ENCODE measurements around the gene FOXQ1.

The FOXQ1 gene

GRCh38 chr6:1322156-1322555 lies 10.3 kb downstream of the FOXQ1 start:
- CTCF ChIA-PET = no interaction called here
- no peak for DNase-seq
- H3K4me1 Mint-ChIP-seq = peaks cover 3% of the 10 kb centered on the region
- peaks cover 3% of the 10 kb centered on the region for H3K36me3 Mint-ChIP-seq
- peaks cover 52% of the 10 kb centered on the region for H3K27me3 Mint-ChIP-seq
- no peak overlapping the region for H3K4me3 Mint-ChIP-seq
- no peak overlapping the region for H3K27ac Mint-ChIP-seq
- H3K9me3 Mint-ChIP-seq = peaks cover 8% of the 10 kb centered on the region

- no peak overlapping the region for H3K27ac Mint-ChIP-seq
- peaks cover 51% of the 10 kb centered on the region for H3K27me3 Mint-ChIP-seq
- peaks cover 3% of the 10 kb centered on the region for H3K36me3 Mint-ChIP-seq
- DNase-seq = no peak
- no peak overlapping the region for H3K4me3 Mint-ChIP-seq
- H3K4me1 Mint-ChIP-seq = peaks cover 3% of the 10 kb centered on the region
- CTCF ChIA-PET = no interaction called here
- H3K9me3 Mint-ChIP-seq = peaks cover 8% of the 10 kb centered on the region
Observed at GRCh38 chr6:1322696-1323219, 10.9 kb downstream of the FOXQ1 start.

- peaks cover 48% of the 10 kb centered on the region for H3K27me3 Mint-ChIP-seq
- H3K4me3 Mint-ChIP-seq = no peak overlapping the region
- H3K4me1 Mint-ChIP-seq = no peaks in the 10 kb centered on the region
- DNase-seq = no peak
- H3K9me3 Mint-ChIP-seq = no peaks in the 10 kb centered on the region
- H3K36me3 Mint-ChIP-seq = no peaks in the 10 kb centered on the region
- no peak overlapping the region for H3K27ac Mint-ChIP-seq
- CTCF ChIA-PET = no interaction called here
Observed at GRCh38 chr6:1324936-1325335, 13.0 kb downstream of the FOXQ1 start.

GRCh38 chr6:1325461-1326309 lies 13.8 kb downstream of the FOXQ1 start:
- DNase-seq = no peak
- Mint-ChIP-seq H3K4me3 (no peak overlapping the region), H3K9me3 (peaks cover 6% of the 10 kb centered on the region), H3K36me3 (no peaks in the 10 kb centered on the region), H3K27me3 (peaks cover 48% of the 10 kb centered on the region), H3K4me1 (no peaks in the 10 kb centered on the region), H3K27ac (no peak overlapping the region)
- CTCF ChIA-PET = no interaction called here

- Mint-ChIP-seq H3K9me3 (peaks cover 6% of the 10 kb centered on the region), H3K4me3 (no peak overlapping the region), H3K4me1 (no peaks in the 10 kb centered on the region), H3K27ac (no peak overlapping the region), H3K36me3 (no peaks in the 10 kb centered on the region), H3K27me3 (peaks cover 44% of the 10 kb centered on the region)
- CTCF ChIA-PET = no interaction called here
- no peak for DNase-seq
Observed at GRCh38 chr6:1326535-1327121, 14.7 kb downstream of the FOXQ1 start.

GRCh38 chr6:1327630-1328029 lies 15.7 kb downstream of the FOXQ1 start:
- peaks cover 6% of the 10 kb centered on the region for H3K9me3 Mint-ChIP-seq
- CTCF ChIA-PET = no interaction called here
- H3K4me1 Mint-ChIP-seq = no peaks in the 10 kb centered on the region
- H3K36me3 Mint-ChIP-seq = no peaks in the 10 kb centered on the region
- no peak overlapping the region for H3K4me3 Mint-ChIP-seq
- peaks cover 44% of the 10 kb centered on the region for H3K27me3 Mint-ChIP-seq
- no peak for DNase-seq
- no peak overlapping the region for H3K27ac Mint-ChIP-seq

GRCh38 chr6:1328129-1328800 lies 16.4 kb downstream of the FOXQ1 start:
- H3K9me3 Mint-ChIP-seq = peaks cover 6% of the 10 kb centered on the region
- no peak overlapping the region for H3K4me3 Mint-ChIP-seq
- H3K4me1 Mint-ChIP-seq = no peaks in the 10 kb centered on the region
- CTCF ChIA-PET = no interaction called here
- no peaks in the 10 kb centered on the region for H3K36me3 Mint-ChIP-seq
- peaks cover 48% of the 10 kb centered on the region for H3K27me3 Mint-ChIP-seq
- H3K27ac Mint-ChIP-seq = no peak overlapping the region
- DNase-seq = no peak

GRCh38 chr6:1329708-1330107 lies 17.8 kb downstream of the FOXQ1 start:
- CTCF ChIA-PET = no interaction called here
- H3K27me3 Mint-ChIP-seq = peaks cover 37% of the 10 kb centered on the region

GRCh38 chr6:1334684-1335083 lies 22.8 kb downstream of the FOXQ1 start:
- CTCF ChIA-PET = no interaction called here
- Mint-ChIP-seq H3K27me3 (peaks cover 21% of the 10 kb centered on the region), H3K4me1 (no peaks in the 10 kb centered on the region), H3K27ac (no peak overlapping the region), H3K36me3 (no peaks in the 10 kb centered on the region), H3K4me3 (no peak overlapping the region), H3K9me3 (peaks cover 6% of the 10 kb centered on the region)
- DNase-seq = no peak

More at GRCh38 chr6:1329708-1330107, 17.8 kb downstream of the FOXQ1 start:
- H3K4me1 Mint-ChIP-seq = no peaks in the 10 kb centered on the region
- no peak for DNase-seq
- no peaks in the 10 kb centered on the region for H3K36me3 Mint-ChIP-seq
- no peak overlapping the region for H3K4me3 Mint-ChIP-seq
- no peak overlapping the region for H3K27ac Mint-ChIP-seq
- peaks cover 6% of the 10 kb centered on the region for H3K9me3 Mint-ChIP-seq

- Mint-ChIP-seq H3K27me3 (peaks cover 25% of the 10 kb centered on the region), H3K36me3 (no peaks in the 10 kb centered on the region), H3K27ac (no peak overlapping the region), H3K9me3 (peaks cover 1% of the 10 kb centered on the region), H3K4me3 (no peak overlapping the region), H3K4me1 (no peaks in the 10 kb centered on the region)
- DNase-seq = no peak
- CTCF ChIA-PET = no interaction called here
Observed at GRCh38 chr6:1335367-1336037, 23.6 kb downstream of the FOXQ1 start.

GRCh38 chr6:1336246-1336843 lies 24.4 kb downstream of the FOXQ1 start:
- DNase-seq = no peak
- Mint-ChIP-seq H3K27ac (no peak overlapping the region), H3K4me3 (no peak overlapping the region), H3K27me3 (peaks cover 25% of the 10 kb centered on the region), H3K9me3 (no peaks in the 10 kb centered on the region), H3K36me3 (no peaks in the 10 kb centered on the region), H3K4me1 (no peaks in the 10 kb centered on the region)
- CTCF ChIA-PET = no interaction called here

GRCh38 chr6:1337791-1338190 lies 25.9 kb downstream of the FOXQ1 start:
- Mint-ChIP-seq H3K36me3 (no peaks in the 10 kb centered on the region), H3K4me3 (no peak overlapping the region), H3K27ac (no peak overlapping the region), H3K27me3 (peaks cover 25% of the 10 kb centered on the region), H3K9me3 (no peaks in the 10 kb centered on the region), H3K4me1 (no peaks in the 10 kb centered on the region)
- CTCF ChIA-PET = no interaction called here
- DNase-seq = no peak

GRCh38 chr6:1346101-1346500 lies 34.2 kb downstream of the FOXQ1 start:
- Mint-ChIP-seq H3K4me1 (no peaks in the 10 kb centered on the region), H3K27ac (no peak overlapping the region), H3K4me3 (no peak overlapping the region), H3K9me3 (peaks cover 3% of the 10 kb centered on the region), H3K36me3 (no peaks in the 10 kb centered on the region), H3K27me3 (peaks cover 3% of the 10 kb centered on the region)
- CTCF ChIA-PET = no interaction called here
- no peak for DNase-seq

- Mint-ChIP-seq H3K27ac (no peak overlapping the region), H3K36me3 (no peaks in the 10 kb centered on the region), H3K27me3 (peaks cover 3% of the 10 kb centered on the region), H3K9me3 (peaks cover 6% of the 10 kb centered on the region), H3K4me1 (no peaks in the 10 kb centered on the region), H3K4me3 (no peak overlapping the region)
- CTCF ChIA-PET = no interaction called here
- no peak for DNase-seq
Observed at GRCh38 chr6:1346558-1347091, 34.7 kb downstream of the FOXQ1 start.

Measured in activated naive CD4-positive, alpha-beta T cell treated with anti-CD3 and anti-CD28 coated beads, Interleukin-2, amount 10 ng/mL, durations not matched to agents 7 days and 5 days (primary cell).